GM19240 (cell line): Measurements from ENCODE around the gene SYNPO.
A peak's percentile ranks its signal among the peaks of the same experiment; 100 is the strongest.

Experiments
- DNase-seq: peaks from one replicate; pipeline ENCODE4 v3.0.0; 2011; ENCODE audit warnings: low spot score; ENCODE audit not compliant: insufficient read length

Gene SYNPO

DNA sequence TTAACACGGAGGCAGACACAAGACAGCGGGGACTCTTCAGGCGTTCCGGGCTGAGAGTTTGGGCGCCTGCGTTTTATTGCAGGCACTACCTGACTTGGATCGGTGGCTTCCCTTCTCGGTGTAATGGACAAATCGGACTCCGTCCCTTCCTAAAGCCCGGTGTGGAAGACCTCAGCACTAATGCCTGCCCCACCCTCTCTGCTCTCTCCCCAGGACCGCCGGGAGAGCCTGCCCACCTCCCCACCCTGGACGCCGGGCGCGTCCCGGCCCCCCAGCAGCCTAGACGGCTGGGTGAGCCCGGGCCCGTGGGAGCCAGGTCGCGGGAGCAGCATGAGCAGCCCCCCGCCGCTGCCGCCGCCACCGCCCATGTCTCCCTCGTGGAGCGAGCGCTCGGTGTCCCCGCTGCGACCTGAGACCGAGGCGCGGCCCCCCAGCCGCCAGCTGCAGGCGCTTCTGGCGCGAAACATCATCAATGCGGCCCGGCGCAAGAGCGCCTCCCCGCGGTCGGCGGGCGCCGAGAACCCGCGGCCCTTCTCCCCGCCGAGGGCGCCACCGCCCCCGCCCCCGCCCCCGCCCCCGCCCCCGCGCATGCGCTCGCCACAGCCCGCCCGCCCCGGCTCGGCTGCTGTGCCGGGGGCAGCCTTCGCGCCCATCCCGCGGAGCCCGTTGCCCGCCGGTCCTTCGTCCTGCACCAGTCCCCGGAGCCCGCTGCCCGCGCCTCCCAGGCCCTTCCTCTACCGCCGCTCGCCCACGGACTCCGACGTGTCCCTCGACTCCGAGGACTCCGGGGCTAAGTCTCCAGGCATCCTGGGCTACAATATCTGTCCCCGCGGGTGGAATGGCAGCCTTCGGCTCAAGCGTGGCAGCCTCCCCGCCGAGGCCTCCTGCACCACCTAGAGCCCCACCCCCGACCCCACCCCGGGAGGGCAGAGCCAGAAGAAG lies 16.0 kb downstream of the SYNPO start:
- peak; percentile 90 for DNase-seq

DNA sequence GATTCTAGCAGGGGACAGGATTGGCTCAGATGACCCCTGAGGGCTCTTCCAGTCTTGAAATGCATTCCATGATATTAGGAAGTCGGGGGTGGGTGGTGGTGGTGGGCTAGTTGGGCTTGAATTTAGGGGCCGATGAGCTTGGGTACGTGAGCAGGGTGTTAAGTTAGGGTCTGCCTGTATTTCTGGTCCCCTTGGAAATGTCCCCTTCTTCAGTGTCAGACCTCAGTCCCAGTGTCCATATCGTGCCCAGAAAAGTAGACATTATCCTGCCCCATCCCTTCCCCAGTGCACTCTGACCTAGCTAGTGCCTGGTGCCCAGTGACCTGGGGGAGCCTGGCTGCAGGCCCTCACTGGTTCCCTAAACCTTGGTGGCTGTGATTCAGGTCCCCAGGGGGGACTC lies 17.7 kb downstream of the SYNPO start:
- no peak for DNase-seq

GRCh38 chr5:150658699-150659265 lies 18.3 kb downstream of the SYNPO start:
- no peak for DNase-seq

GRCh38 chr5:150659360-150660107 lies 19.1 kb downstream of the SYNPO start:
- DNase-seq = no peak

DNA sequence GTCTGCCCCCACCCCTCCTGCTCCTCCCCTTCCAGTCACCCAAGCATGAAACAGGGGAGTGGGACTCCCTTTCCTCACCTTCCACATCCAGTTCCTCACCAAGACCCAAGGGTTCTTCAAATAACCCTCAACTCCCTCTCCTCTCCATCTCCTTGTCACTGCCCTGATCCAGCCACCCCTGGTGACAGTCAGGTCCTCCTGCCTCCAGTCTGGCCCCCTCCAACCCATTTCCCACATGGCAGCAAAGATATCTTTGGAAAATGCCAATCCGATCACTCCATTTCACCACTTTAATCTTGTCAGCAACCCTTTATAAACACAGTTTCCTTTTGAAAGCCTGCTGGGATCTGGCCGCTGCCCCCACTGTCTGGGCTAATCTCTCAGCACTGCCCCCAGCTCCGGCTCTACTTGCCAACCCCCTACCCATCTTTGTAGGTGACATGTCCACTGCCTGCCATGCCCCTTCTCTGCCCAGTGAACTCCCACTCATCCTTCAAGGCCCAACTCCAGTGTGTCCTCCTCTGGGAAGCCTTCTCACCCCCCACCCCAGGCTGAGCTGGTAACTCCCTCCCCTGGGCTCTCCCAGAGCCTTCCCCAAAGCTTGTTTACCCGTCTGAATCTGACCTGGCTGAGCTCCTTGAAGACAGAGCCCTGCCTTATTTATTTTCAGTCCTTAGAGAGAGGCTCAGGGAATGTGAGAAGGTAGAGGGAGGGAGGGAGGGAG lies 19.8 kb downstream of the SYNPO start:
- DNase-seq = no peak

DNA sequence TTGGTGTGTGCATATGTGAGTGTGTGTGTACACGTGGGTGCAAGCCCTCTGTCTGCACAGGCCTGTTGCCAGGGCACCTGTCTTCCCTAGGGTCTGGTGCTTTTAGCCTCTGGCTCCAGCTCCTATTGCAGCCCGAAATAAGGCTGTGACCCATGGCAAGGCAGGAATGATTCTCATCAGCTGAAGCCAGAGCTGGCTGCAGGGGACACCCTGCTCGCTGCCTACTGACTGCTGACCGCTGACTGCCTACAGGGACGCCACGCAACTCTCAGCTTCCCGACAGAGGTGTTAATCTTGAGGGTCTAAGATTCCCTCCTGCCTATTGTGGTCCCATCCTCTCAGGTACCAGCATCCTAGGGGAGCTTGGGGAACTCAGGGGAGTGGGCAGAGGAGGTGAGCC lies 20.6 kb downstream of the SYNPO start, which contains the start of gene MYOZ3:
Gene MYOZ3, plus strand, starts transcription at position 166 of the 400 bp plus-strand sequence. CDS start 1,691 bp downstream, outside the sequence.
- DNase-seq = no peak

DNA sequence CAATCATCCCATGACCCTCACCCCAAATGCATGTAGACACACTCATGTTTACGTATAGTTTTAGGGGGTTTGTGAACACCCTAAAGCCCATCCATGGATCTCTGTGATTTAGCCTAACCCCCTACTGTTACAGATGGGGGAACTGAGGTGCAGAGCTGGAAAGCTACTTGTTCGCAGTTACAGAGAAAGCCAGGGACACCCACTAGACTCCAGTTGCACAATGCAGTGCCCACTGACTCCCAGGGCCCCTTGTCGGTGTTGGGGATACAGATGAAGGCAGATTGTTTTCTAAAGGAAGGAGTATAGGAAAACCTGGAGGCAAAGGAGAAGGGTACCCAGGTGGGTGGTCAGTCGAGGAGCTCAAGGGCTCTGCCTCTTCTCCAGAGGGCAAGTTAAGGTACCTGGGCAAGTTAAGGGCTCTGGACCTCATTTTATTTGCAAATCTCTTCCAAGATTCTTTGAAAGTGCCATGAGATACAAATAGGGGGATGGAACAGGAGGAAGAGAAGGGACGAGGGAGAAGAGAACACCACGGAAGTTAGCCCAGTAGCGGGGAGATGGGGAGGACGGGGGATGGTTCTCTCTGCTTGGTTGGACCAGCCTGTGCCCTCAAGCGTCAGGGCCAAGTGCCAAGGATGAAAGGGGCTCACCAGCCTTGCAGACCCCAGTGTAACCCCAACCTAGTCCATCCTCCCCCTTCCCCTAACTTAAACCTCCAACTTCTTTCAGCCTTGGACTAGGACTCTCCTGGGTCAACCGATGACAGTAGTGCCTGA lies 21.5 kb downstream of the SYNPO start:
- no peak for DNase-seq

GRCh38 chr5:150662731-150663516 lies 22.5 kb downstream of the SYNPO start:
- DNase-seq = no peak

- DNase-seq = no peak
Measured at GRCh38 chr5:150663936-150664335, 23.5 kb downstream of the SYNPO start.

- no peak for DNase-seq
Measured at GRCh38 chr5:150665044-150665443, 24.6 kb downstream of the SYNPO start.

DNA sequence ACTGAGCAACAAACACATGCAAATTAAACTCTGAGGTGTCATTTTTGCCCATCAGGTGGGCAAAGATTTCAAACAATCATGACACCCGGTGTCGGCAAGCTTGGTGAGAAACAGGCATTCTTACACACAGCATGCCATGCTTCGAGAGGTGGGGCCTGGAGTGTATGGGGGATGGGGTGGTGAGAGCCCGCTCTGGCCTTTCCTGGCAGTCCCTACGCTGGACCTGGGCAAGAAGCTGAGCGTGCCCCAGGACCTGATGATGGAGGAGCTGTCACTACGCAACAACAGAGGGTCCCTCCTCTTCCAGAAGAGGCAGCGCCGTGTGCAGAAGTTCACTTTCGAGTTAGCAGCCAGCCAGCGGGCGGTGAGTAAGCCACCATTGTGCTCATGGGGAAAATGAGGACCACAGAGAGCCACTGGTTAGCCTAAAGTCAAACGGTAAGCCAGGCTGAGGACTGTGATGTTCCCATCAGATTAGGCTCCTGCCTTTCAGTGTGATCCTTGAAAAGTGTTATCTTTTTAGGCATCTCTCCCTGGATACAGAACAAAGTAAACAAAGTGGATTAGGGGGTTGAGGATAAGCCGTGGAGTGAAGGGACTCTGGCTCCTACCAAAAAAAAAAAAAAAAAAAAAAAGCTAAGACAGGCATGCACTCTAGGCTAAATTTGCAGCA lies 30.0 kb downstream of the SYNPO start:
- DNase-seq = no peak

DNA sequence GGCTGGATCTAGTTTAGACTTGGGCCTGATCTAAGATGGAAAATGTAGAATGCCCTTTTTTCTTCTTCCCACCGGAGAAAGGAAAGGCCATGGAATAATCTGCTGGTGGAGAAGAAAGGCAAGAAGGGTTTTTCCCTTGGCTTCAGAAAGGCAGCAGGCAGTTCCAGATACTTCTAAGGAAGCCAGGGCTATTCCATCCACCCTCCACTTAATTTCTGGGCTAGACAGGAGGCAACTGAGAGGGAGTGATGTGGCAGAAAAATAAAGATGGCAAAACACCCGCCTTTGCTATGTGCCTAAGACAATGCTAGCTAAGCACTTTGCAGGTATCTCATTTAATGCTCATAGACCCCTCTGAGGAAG lies 30.5 kb downstream of the SYNPO start:
- no peak for DNase-seq

- DNase-seq = no peak
Measured at GRCh38 chr5:150671509-150672236, 31.2 kb downstream of the SYNPO start.

GRCh38 chr5:150672237-150672883 lies 31.9 kb downstream of the SYNPO start:
- DNase-seq = no peak

DNA sequence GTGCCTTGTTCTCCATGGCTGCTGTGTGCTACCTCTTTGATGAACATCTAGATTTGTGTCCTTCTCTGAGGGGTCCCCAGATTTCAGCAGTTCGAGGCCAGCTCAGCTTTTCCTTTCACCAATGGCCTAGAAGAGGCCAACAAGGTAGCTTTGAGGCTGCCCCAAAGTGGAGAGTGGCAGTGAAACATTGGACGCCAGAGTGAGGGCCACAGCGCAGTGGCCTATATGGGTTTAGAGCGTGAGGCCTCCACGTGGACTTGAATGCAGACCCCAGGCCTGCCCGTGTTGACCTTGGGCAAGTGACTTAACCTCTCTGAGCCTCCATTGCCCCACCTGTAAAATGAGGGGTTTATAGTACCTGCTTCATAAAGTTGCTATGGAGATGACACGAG lies 32.4 kb downstream of the SYNPO start:
- DNase-seq = no peak

DNA sequence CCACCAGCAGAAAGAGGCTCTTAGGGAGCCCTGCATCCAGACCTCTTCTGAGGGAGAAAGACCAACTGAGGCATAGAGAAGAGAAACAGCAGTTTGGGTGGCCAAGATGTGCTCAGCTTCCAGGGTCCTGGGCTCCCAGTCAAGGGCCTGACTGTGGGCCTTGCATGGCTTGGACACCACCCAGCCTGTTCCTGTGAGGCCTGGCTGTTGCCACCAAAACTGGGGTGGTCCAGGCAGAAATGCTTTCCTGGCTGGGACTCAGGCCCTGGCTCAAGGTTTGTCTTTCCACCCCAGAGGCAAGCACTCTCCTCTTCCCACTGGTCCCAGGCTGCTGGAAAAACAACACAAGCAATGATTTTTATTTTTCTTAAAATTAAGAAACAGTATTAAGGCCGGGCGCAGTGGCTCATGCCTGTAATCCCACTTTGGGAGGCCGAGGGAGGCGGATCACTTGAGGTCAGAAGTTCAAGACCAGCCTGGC lies 33.9 kb downstream of the SYNPO start:
- no peak for DNase-seq

DNA sequence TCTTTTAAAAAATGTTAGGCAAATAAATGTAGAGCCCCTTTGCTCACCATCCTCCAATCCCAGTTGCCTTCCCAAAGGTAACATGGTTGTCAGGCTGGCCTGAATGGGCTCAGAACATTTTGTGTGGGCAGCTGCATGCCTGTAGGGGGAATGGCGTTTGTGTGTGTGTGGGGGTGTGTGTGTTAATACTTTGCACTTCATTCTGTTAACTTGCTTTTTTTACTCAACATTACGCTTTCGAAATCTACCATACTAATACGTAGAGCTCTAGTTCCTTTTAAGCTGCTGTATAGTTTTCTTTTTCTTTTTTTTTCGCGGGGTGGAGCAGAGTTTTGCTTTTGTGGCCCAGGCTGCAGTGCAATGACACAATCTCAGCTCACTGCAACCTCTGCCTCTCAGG lies 34.6 kb downstream of the SYNPO start:
- no peak for DNase-seq

DNA sequence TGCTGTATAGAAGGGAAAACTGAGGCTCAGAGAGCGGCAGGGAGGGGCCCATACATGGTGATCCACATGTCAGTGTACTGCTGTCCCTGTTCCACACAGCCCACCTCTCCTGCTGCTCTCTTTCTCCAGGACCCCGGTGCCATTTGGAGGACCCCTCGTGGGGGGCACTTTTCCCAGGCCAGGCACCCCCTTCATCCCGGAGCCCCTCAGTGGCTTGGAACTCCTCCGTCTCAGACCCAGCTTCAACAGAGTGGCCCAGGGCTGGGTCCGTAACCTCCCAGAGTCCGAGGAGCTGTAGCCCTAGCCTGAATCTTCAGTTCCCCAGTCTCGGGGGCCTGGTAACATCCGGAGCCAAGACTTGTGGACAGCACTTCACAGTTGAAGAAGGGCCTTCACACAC lies 36.1 kb downstream of the SYNPO start:
- no peak for DNase-seq
